HG03521 (cell line): Measurements from ENCODE around the gene ULK3.

ENCODE experiments used
- ATAC-seq: cut with Tn5 transposase; IDR thresholded peaks from one replicate; pipeline ENCODE4 v1.9.1; 2021; ENCODE audit warnings: mild to moderate bottlenecking, moderate library complexity; ENCODE audit not compliant: unreplicated experiment

The ULK3 gene

GRCh38 chr15:74800559-74801094 is 42.3 kb downstream of the ULK3 start:
- no peak for ATAC-seq

- ATAC-seq: peak; percentile 60
Measured at GRCh38 chr15:74799856-74800558, 42.9 kb downstream of the ULK3 start.

- no peak for ATAC-seq
Measured at GRCh38 chr15:74799255-74799855, 43.6 kb downstream of the ULK3 start.

GRCh38 chr15:74798388-74799254 is 44.3 kb downstream of the ULK3 start:
- ATAC-seq: no peak

GRCh38 chr15:74795966-74796625 is 46.9 kb downstream of the ULK3 start:
- ATAC-seq: no peak

GRCh38 chr15:74794970-74795349 is 48.0 kb downstream of the ULK3 start:
- no peak for ATAC-seq

- no peak for ATAC-seq
Measured at GRCh38 chr15:74794248-74794969, 48.5 kb downstream of the ULK3 start.

GRCh38 chr15:74793135-74794028 is 49.6 kb downstream of the ULK3 start:
- ATAC-seq: no peak

GRCh38 chr15:74792227-74793016 is 50.5 kb downstream of the ULK3 start:
- no peak for ATAC-seq

- ATAC-seq: no peak
Measured at GRCh38 chr15:74791667-74792066, 51.3 kb downstream of the ULK3 start.

GRCh38 chr15:74791007-74791406 is 51.9 kb downstream of the ULK3 start:
- ATAC-seq: no peak

- ATAC-seq: no peak
Measured at GRCh38 chr15:74790080-74790916, 52.7 kb downstream of the ULK3 start.

- ATAC-seq: no peak
Measured at GRCh38 chr15:74789741-74790079, 53.2 kb downstream of the ULK3 start.

- no peak for ATAC-seq
Measured at GRCh38 chr15:74789171-74789631, 53.8 kb downstream of the ULK3 start.

- no peak for ATAC-seq
Measured at GRCh38 chr15:74788683-74789151, 54.2 kb downstream of the ULK3 start.

GRCh38 chr15:74788042-74788682 is 54.8 kb downstream of the ULK3 start:
- ATAC-seq: no peak
